Activated CD4-positive, alpha-beta T cell treated with anti-CD3 and anti-CD28 coated beads for 36 hours (primary cell): ENCODE data around the gene CCDC178. TPM values are rescaled to one million over a fixed set of nuclear protein-coding genes. Genes with fewer than 3 reads are reported as not detected.
"Not testable (repeated sequence)": the region's sequence is repeated elsewhere in the genome, so short reads cannot be mapped to it uniquely, and the experiment has no call there.

Experiments used
- ATAC-seq: fragments of 200-7000 bp; cut with Tn5 transposase; one replicate; pipeline ENCODE4 v1.10.0; 2021; ENCODE audit warnings: mild to moderate bottlenecking, moderate library complexity
- CTCF ChIA-PET: fragments of 350-600 bp; sonication (Branson Sonifier 250); formaldehyde crosslinking; loops from one replicate; lab custom pipeline; 2021; ENCODE audit warnings: antibody characterized with exemption; lab: Charles Lee
- POLR2A ChIA-PET: fragments of 350-600 bp; sonication (Branson Sonifier 250); formaldehyde crosslinking; loops from one replicate; lab custom pipeline; 2021; ENCODE audit warnings: antibody characterized with exemption, inconsistent platforms; lab: Charles Lee
- DNase-seq: peaks from one replicate; pipeline ENCODE4 v3.0.0-alpha.2; 2020
- H3K27ac Mint-ChIP-seq: one replicate; pipeline ENCODE4 v1.8.0; 2021; ENCODE audit warnings: mixed read lengths
- H3K27me3 Mint-ChIP-seq: one replicate; pipeline ENCODE4 v1.8.0; 2021; ENCODE audit warnings: mixed read lengths
- H3K36me3 Mint-ChIP-seq: one replicate; pipeline ENCODE4 v1.8.0; 2021; ENCODE audit warnings: low read depth, mixed read lengths
- H3K4me1 Mint-ChIP-seq: one replicate; pipeline ENCODE4 v1.8.0; 2021; ENCODE audit warnings: mixed read lengths
- H3K4me3 Mint-ChIP-seq: one replicate; pipeline ENCODE4 v1.8.0; 2021; ENCODE audit warnings: mild to moderate bottlenecking, moderate library complexity, mixed read lengths
- H3K9me3 Mint-ChIP-seq: one replicate; pipeline ENCODE4 v1.8.0; 2021; ENCODE audit warnings: low read depth, mixed read lengths
- intact Hi-C, 2 experiments: fragments of 100-400 bp; cut with DNase I in 1 of 2; cut with micrococcal nuclease in 1 of 2; formaldehyde crosslinking; loops; one replicate each; pipeline versions ENCODE4 v1.14.2 to v1.15.1; 2022 to 2024; cut with DNase I, micrococcal nuclease
- total RNA-seq, 2 experiments: library from RNA; stranded (reverse); gene quantifications; one replicate each; pipeline ENCODE4 v1.2.3, GENCODE V29; 2021

The CCDC178 gene
- total RNA-seq, 2 experiments from 2014 or later, result not detected

GRCh38 chr18:33205777-33206176 lies 234.7 kb downstream of the CCDC178 start:
- H3K27me3 Mint-ChIP-seq, result peaks cover 3% of the 10 kb centered on the region
- intact Hi-C loops, result no loop called here
- ChIA-PET POLR2A (no interaction called here), CTCF (interaction anchor here (0.9 to 1.1 kb wide), 2 partner anchors 10 to 26 kb away, joined by 3 read pairs; no protein-coding TSS in a partner anchor)
- no peaks in the 10 kb centered on the region for H3K4me1 Mint-ChIP-seq
- H3K36me3 Mint-ChIP-seq, result no peaks in the 10 kb centered on the region
- no peaks in the 10 kb centered on the region for H3K9me3 Mint-ChIP-seq
- no peak overlapping the region for H3K27ac Mint-ChIP-seq
- no peak for DNase-seq
- no peak overlapping the region for H3K4me3 Mint-ChIP-seq
- ATAC-seq, result no peak

GRCh38 chr18:33201509-33201926 lies 239.0 kb downstream of the CCDC178 start:
- H3K4me1 Mint-ChIP-seq, result no peaks in the 10 kb centered on the region
- no peak overlapping the region for H3K4me3 Mint-ChIP-seq
- POLR2A ChIA-PET, result no interaction called here
- intact Hi-C loops, result no loop called here
- H3K27me3 Mint-ChIP-seq, result peaks cover 3% of the 10 kb centered on the region
- no peaks in the 10 kb centered on the region for H3K36me3 Mint-ChIP-seq
- ATAC-seq (no peak), DNase-seq (peak; percentile 3)
- no peak overlapping the region for H3K27ac Mint-ChIP-seq
- H3K9me3 Mint-ChIP-seq, result no peaks in the 10 kb centered on the region
- CTCF ChIA-PET, result no interaction called here

GRCh38 chr18:33195795-33196194 lies 244.7 kb downstream of the CCDC178 start:
- intact Hi-C loops, result no loop called here
- ATAC-seq (no peak), DNase-seq (no peak)
- H3K27me3 Mint-ChIP-seq, result no peaks in the 10 kb centered on the region
- no peaks in the 10 kb centered on the region for H3K36me3 Mint-ChIP-seq
- H3K4me3 Mint-ChIP-seq, result no peak overlapping the region
- no peaks in the 10 kb centered on the region for H3K4me1 Mint-ChIP-seq
- no peaks in the 10 kb centered on the region for H3K9me3 Mint-ChIP-seq
- no peak overlapping the region for H3K27ac Mint-ChIP-seq
- POLR2A ChIA-PET, result no interaction called here
- CTCF ChIA-PET, result interaction anchor here (0.8 kb wide), 1 partner anchor 10 kb away, joined by 3 read pairs; no protein-coding TSS in a partner anchor

GRCh38 chr18:33194793-33195192 lies 245.7 kb downstream of the CCDC178 start:
- Mint-ChIP-seq H3K4me3 (no peak overlapping the region), H3K27ac (no peak overlapping the region), H3K9me3 (no peaks in the 10 kb centered on the region), H3K27me3 (no peaks in the 10 kb centered on the region), H3K4me1 (no peaks in the 10 kb centered on the region), H3K36me3 (no peaks in the 10 kb centered on the region)
- POLR2A ChIA-PET, result no interaction called here
- intact Hi-C loops, result no loop called here
- ATAC-seq (no peak), DNase-seq (no peak)
- CTCF ChIA-PET, result no interaction called here

- H3K36me3 Mint-ChIP-seq, result no peaks in the 10 kb centered on the region
- H3K4me1 Mint-ChIP-seq, result no peaks in the 10 kb centered on the region
- POLR2A ChIA-PET, result no interaction called here
- H3K4me3 Mint-ChIP-seq, result no peak overlapping the region
- peaks cover 3% of the 10 kb centered on the region for H3K9me3 Mint-ChIP-seq
- intact Hi-C loops, result no loop called here
- DNase-seq (no peak), ATAC-seq (no peak)
- CTCF ChIA-PET, result no interaction called here
- H3K27me3 Mint-ChIP-seq, result no peaks in the 10 kb centered on the region
- no peak overlapping the region for H3K27ac Mint-ChIP-seq
Observed at GRCh38 chr18:33184958-33185357, 255.6 kb downstream of the CCDC178 start.

- ChIA-PET CTCF (no interaction called here), POLR2A (no interaction called here)
- Mint-ChIP-seq H3K4me3 (no peak overlapping the region), H3K36me3 (no peaks in the 10 kb centered on the region), H3K27ac (no peak overlapping the region), H3K4me1 (no peaks in the 10 kb centered on the region), H3K9me3 (peaks cover 3% of the 10 kb centered on the region), H3K27me3 (no peaks in the 10 kb centered on the region)
- ATAC-seq (no peak), DNase-seq (no peak)
- intact Hi-C loops, result no loop called here
Observed at GRCh38 chr18:33184175-33184574, 256.3 kb downstream of the CCDC178 start.

- no peak for DNase-seq
- ChIA-PET POLR2A (no interaction called here), CTCF (no interaction called here)
- Mint-ChIP-seq H3K4me3 (no peak overlapping the region), H3K27ac (no peak overlapping the region), H3K36me3 (no peaks in the 10 kb centered on the region), H3K9me3 (peaks cover 3% of the 10 kb centered on the region), H3K4me1 (no peaks in the 10 kb centered on the region), H3K27me3 (no peaks in the 10 kb centered on the region)
- intact Hi-C loops, result no loop called here
- no peak for ATAC-seq
Observed at GRCh38 chr18:33183136-33183535, 257.4 kb downstream of the CCDC178 start.

- intact Hi-C loops, result no loop called here
Observed at GRCh38 chr18:33181016-33181415, 259.5 kb downstream of the CCDC178 start.

GRCh38 chr18:33169218-33169617 lies 271.3 kb downstream of the CCDC178 start:
- peaks cover 2% of the 10 kb centered on the region for H3K9me3 Mint-ChIP-seq
- ATAC-seq, result no peak
- intact Hi-C loops, result no loop called here
- H3K4me3 Mint-ChIP-seq, result no peak overlapping the region
- H3K4me1 Mint-ChIP-seq, result no peaks in the 10 kb centered on the region
- CTCF ChIA-PET, result interaction anchor here (0.7 kb wide), 1 partner anchor 10 kb away, joined by 3 read pairs; no protein-coding TSS in a partner anchor
- H3K27ac Mint-ChIP-seq, result no peak overlapping the region
- POLR2A ChIA-PET, result no interaction called here
- DNase-seq, result no peak
- H3K36me3 Mint-ChIP-seq, result no peaks in the 10 kb centered on the region
- H3K27me3 Mint-ChIP-seq, result no peaks in the 10 kb centered on the region

More at GRCh38 chr18:33181016-33181415, 259.5 kb downstream of the CCDC178 start:
- no peaks in the 10 kb centered on the region for H3K9me3 Mint-ChIP-seq
- ChIA-PET CTCF (no interaction called here), POLR2A (no interaction called here)
- H3K36me3 Mint-ChIP-seq, result no peaks in the 10 kb centered on the region
- H3K27me3 Mint-ChIP-seq, result no peaks in the 10 kb centered on the region
- ATAC-seq (no peak), DNase-seq (no peak)
- no peak overlapping the region for H3K27ac Mint-ChIP-seq
- no peak overlapping the region for H3K4me3 Mint-ChIP-seq
- H3K4me1 Mint-ChIP-seq, result no peaks in the 10 kb centered on the region

GRCh38 chr18:33164121-33164520 lies 276.4 kb downstream of the CCDC178 start:
- not testable (repeated sequence) for DNase-seq

GRCh38 chr18:33161131-33161530 lies 279.4 kb downstream of the CCDC178 start:
- no peaks in the 10 kb centered on the region for H3K36me3 Mint-ChIP-seq
- no peak overlapping the region for H3K4me3 Mint-ChIP-seq
- no peak overlapping the region for H3K27ac Mint-ChIP-seq
- H3K9me3 Mint-ChIP-seq, result no peaks in the 10 kb centered on the region
- CTCF ChIA-PET, result no interaction called here
- DNase-seq (no peak), ATAC-seq (no peak)
- H3K4me1 Mint-ChIP-seq, result no peaks in the 10 kb centered on the region
- POLR2A ChIA-PET, result no interaction called here
- intact Hi-C loops, result no loop called here
- H3K27me3 Mint-ChIP-seq, result no peaks in the 10 kb centered on the region

More at GRCh38 chr18:33164121-33164520, 276.4 kb downstream of the CCDC178 start:
- POLR2A ChIA-PET, ATAC-seq, H3K4me1 Mint-ChIP-seq, intact Hi-C loops, H3K9me3 Mint-ChIP-seq, H3K27ac Mint-ChIP-seq, H3K27me3 Mint-ChIP-seq, H3K4me3 Mint-ChIP-seq, CTCF ChIA-PET, H3K36me3 Mint-ChIP-seq: not testable (repeated sequence)

GRCh38 chr18:33159151-33159550 lies 281.4 kb downstream of the CCDC178 start:
- Mint-ChIP-seq H3K27ac (no peak overlapping the region), H3K27me3 (no peaks in the 10 kb centered on the region), H3K4me1 (no peaks in the 10 kb centered on the region), H3K4me3 (no peak overlapping the region), H3K36me3 (no peaks in the 10 kb centered on the region), H3K9me3 (no peaks in the 10 kb centered on the region)
- no peak for ATAC-seq
- DNase-seq, result no peak
- CTCF ChIA-PET, result no interaction called here
- POLR2A ChIA-PET, result no interaction called here
- intact Hi-C loops, result no loop called here
